Vagina (tissue), 2 donors: Measurements from ENCODE around the gene SLC18A3.

Experiments
- POLR2A ChIP-seq, 2 donors: fragments of 450-650 bp; IDR thresholded peaks; one replicate each; pipeline ENCODE4 v1.6.1; 2017; ENCODE audit warnings: antibody characterized with exemption in 2 of 2, mild to moderate bottlenecking in 2 of 2, moderate library complexity in 2 of 2
- TF ChIP-seq, protein P1 (sequence below), 3 experiments: fragments of 450-650 bp in 2 of 3; fragments of 200-600 bp in 1 of 3; sonication (generic) in 1 of 3; IDR thresholded peaks; one replicate each; pipeline ENCODE4 v1.5.1; 2017 to 2019; ENCODE audit warnings: antibody characterized with exemption in 3 of 3, mild to moderate bottlenecking in 2 of 3, moderate library complexity in 2 of 3

DNA sequence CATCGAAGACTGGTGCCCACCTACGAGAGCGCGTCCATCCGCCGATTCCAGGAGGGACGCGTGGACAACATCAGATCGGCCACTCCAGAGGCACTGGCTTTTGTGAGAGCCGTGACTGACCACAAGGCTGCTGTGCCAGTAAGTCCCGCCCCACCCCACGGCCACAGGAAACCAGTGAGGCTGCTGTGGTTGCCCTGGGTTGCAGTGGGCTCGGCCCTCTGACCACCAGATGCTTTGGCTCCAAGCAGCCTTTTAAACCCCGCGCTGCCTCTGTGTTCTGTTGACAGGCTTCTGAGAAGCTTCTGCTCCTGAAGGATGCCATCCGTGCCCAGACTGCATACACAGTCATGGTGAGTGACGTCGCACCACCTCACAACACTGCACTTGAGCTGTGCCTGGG, 45.0 kb downstream of the SLC18A3 start:
- TF ChIP-seq, protein P1, sequence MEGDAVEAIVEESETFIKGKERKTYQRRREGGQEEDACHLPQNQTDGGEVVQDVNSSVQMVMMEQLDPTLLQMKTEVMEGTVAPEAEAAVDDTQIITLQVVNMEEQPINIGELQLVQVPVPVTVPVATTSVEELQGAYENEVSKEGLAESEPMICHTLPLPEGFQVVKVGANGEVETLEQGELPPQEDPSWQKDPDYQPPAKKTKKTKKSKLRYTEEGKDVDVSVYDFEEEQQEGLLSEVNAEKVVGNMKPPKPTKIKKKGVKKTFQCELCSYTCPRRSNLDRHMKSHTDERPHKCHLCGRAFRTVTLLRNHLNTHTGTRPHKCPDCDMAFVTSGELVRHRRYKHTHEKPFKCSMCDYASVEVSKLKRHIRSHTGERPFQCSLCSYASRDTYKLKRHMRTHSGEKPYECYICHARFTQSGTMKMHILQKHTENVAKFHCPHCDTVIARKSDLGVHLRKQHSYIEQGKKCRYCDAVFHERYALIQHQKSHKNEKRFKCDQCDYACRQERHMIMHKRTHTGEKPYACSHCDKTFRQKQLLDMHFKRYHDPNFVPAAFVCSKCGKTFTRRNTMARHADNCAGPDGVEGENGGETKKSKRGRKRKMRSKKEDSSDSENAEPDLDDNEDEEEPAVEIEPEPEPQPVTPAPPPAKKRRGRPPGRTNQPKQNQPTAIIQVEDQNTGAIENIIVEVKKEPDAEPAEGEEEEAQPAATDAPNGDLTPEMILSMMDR (IDR thresholded peaks at IDR 0.05), result no peak
- TF ChIP-seq POLR2A (IDR thresholded peaks at IDR 0.05), result no peak
